Bronchial epithelial cell (primary cell): ENCODE results near the gene EXOC7. TPM values are rescaled to one million over a fixed set of nuclear protein-coding genes. Genes with fewer than 3 reads are reported as not detected.

Experiments used
- DNase-seq: peaks from one replicate; pipeline ENCODE4 v3.0.0-alpha.2; 2010; ENCODE audit warnings: low read depth
- FAIRE-seq: peaks from 2 replicates; lab custom pipeline; 2011; peaks lifted over from hg19 to GRCh38; lab: Jason Lieb, UNC
- H3K27me3 ChIP-seq: 2 replicates; pipeline ENCODE4 v1.5.1; 2011; ENCODE audit warnings: low read length; ENCODE audit not compliant: control insufficient read depth, insufficient read depth
- H3K36me3 ChIP-seq: 2 replicates; pipeline ENCODE4 v1.5.1; 2011; ENCODE audit warnings: low read length; ENCODE audit not compliant: control insufficient read depth, insufficient read depth
- H3K4me3 ChIP-seq: 2 replicates; pipeline ENCODE4 v1.5.1; 2011; ENCODE audit warnings: mild to moderate bottlenecking, low read depth, low read length, control low read depth
- CTCF ChIP-seq: IDR thresholded peaks from 2 replicates; pipeline ENCODE4 v1.5.1; 2011; ENCODE audit warnings: mild to moderate bottlenecking, moderate library complexity, low read length, control low read depth, inconsistent platforms; ENCODE audit not compliant: insufficient read depth, severe bottlenecking
- total RNA-seq: library from RNA; depleted of rRNA; stranded (reverse); fragments of >200 nt; gene quantifications from 2 replicates; pipeline ENCODE4 v1.2.1, GENCODE V29; 2014

EXOC7 gene
- total RNA-seq, 1 donor from 2014 or later = 41.9 TPM

DNA sequence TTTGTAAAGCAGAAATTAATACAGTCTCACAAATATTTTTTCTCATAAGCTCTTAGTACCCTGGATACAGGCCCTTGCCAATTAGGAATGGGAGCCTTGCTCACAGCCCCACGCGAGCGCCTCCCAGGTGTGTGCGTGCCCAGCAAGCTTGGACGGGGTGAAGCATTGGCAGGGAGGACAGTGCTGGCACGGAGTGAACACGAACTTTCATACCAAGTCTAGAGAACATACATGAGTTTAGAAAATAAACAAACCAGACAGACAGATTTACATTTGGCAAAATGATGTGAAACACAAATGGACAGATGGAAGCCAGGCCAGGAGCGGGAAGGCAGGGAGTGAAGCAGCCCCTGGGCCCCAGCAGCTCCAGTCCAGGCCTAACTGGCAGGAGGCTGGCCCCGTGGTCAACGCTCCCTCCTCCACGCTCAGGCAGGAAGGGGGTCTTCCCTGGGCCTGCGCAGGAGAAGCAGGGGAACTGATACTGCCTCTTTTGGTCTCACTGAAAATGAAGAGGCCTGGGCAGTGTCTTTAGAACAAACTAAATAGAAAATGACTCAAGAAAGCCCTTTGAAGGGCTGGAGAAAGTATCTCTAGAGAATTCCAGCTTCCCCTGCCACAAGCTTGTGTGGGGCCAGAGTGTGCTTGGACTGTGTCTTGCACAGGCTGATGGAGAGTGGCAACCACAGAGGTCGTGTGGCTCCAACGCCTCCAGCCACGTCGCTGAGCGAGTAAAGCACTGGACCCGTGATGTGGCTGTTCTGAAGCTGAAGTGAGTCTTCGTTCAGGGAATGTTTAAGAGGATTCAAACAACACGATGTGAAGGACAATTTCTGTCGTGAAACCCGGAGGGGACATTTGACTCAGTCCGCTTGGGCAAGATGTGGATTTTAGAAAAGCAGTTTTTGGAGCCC, 47.4 kb upstream of the EXOC7 start:
- no peak overlapping the region for H3K4me3 ChIP-seq
- no peak for TF ChIP-seq CTCF
- no peak for DNase-seq
- no peak for FAIRE-seq
- peaks cover 1% of the 10 kb centered on the region for H3K27me3 ChIP-seq
- H3K36me3 ChIP-seq = no peaks in the 10 kb centered on the region

GRCh38 chr17:76149214-76149613, 45.6 kb upstream of the EXOC7 start:
- peaks cover 1% of the 10 kb centered on the region for H3K27me3 ChIP-seq
- no peak overlapping the region for H3K4me3 ChIP-seq
- no peak for DNase-seq
- FAIRE-seq = no peak
- no peak for TF ChIP-seq CTCF
- H3K36me3 ChIP-seq = no peaks in the 10 kb centered on the region

DNA sequence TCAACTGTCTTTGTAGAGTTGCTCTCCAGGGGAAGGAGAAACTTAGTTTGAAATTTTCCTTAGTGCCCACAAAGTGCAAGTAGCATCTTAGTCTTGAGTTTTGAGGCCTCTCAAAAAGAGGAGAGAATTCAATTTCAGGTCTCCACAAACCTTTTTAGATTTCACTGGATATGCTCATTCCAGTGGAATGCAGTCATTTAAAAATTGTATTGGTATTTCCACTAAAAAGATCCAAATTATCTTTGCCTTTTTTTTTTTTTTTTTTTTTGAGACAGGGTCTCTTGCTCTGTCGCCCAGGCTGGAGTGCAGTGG, 44.4 kb upstream of the EXOC7 start:
- TF ChIP-seq CTCF = no peak
- FAIRE-seq = no peak
- H3K4me3 ChIP-seq = no peak overlapping the region

GRCh38 chr17:76147211-76148014, 43.8 kb upstream of the EXOC7 start:
- H3K36me3 ChIP-seq = no peaks in the 10 kb centered on the region
- no peak for FAIRE-seq

More for the DNA sequence above, 44.4 kb upstream of the EXOC7 start:
- Histone ChIP-seq H3K27me3 (peaks cover 1% of the 10 kb centered on the region), H3K36me3 (no peaks in the 10 kb centered on the region)
- no peak for DNase-seq

GRCh38 chr17:76146053-76146851, 42.7 kb upstream of the EXOC7 start:
- DNase-seq = no peak
- FAIRE-seq = no peak
- no peak overlapping the region for H3K4me3 ChIP-seq
- no peaks in the 10 kb centered on the region for H3K36me3 ChIP-seq
- peaks cover 2% of the 10 kb centered on the region for H3K27me3 ChIP-seq
- TF ChIP-seq CTCF = no peak

More at GRCh38 chr17:76147211-76148014, 43.8 kb upstream of the EXOC7 start:
- H3K4me3 ChIP-seq = no peak overlapping the region
- peak; percentile 45 for TF ChIP-seq CTCF
- H3K27me3 ChIP-seq = peaks cover 1% of the 10 kb centered on the region
- peak; percentile 39 for DNase-seq
